Hepatocyte (in vitro differentiated cells): ENCODE measurements around the gene MUCL3. TPM values are rescaled to one million over a fixed set of nuclear protein-coding genes. Genes with fewer than 3 reads are reported as not detected.

Source experiments
- DNase-seq: peaks from one replicate; pipeline ENCODE4 v3.0.0-alpha.2; 2016; ENCODE audit warnings: low spot score
- H2AFZ ChIP-seq: fragments of 200-600 bp; sonication (generic); 2 replicates; pipeline ENCODE4 v1.6.0; 2016; ENCODE audit warnings: antibody characterized with exemption, mild to moderate bottlenecking
- H3K27ac ChIP-seq: fragments of 200-600 bp; sonication (generic); 2 replicates; pipeline ENCODE4 v1.5.1; 2016; ENCODE audit warnings: mild to moderate bottlenecking
- H3K27me3 ChIP-seq: fragments of 200-600 bp; sonication (generic); 2 replicates; pipeline ENCODE4 v1.6.1; 2016
- H3K36me3 ChIP-seq: fragments of 200-600 bp; sonication (generic); replicated peaks from 2 replicates; pipeline ENCODE4 v1.5.1; 2016; ENCODE audit warnings: low read depth; ENCODE audit not compliant: insufficient read depth
- H3K4me1 ChIP-seq: fragments of 200-600 bp; sonication (generic); 2 replicates; pipeline ENCODE4 v1.5.1; 2016; ENCODE audit warnings: mild to moderate bottlenecking, moderate library complexity; ENCODE audit not compliant: insufficient read depth
- H3K4me2 ChIP-seq: fragments of 200-600 bp; sonication (generic); 2 replicates; pipeline ENCODE4 v1.6.0; 2016
- H3K4me3 ChIP-seq: fragments of 200-600 bp; sonication (generic); 2 replicates; pipeline ENCODE4 v1.5.1; 2016; ENCODE audit warnings: mild to moderate bottlenecking
- H3K79me2 ChIP-seq: fragments of 200-600 bp; sonication (generic); 2 replicates; pipeline ENCODE4 v1.6.0; 2017; ENCODE audit warnings: mild to moderate bottlenecking
- H3K9me2 ChIP-seq: fragments of 200-600 bp; sonication (generic); replicated peaks from 2 replicates; pipeline ENCODE4 v1.6.0; 2017; ENCODE audit warnings: mild to moderate bottlenecking; ENCODE audit not compliant: insufficient read depth
- H3K9me3 ChIP-seq: fragments of 200-600 bp; sonication (generic); 2 replicates; pipeline ENCODE4 v1.5.1; 2016; ENCODE audit warnings: low read depth, mild to moderate bottlenecking
- H4K20me1 ChIP-seq: fragments of 200-600 bp; sonication (generic); 2 replicates; pipeline ENCODE4 v1.6.0; 2016; ENCODE audit warnings: mild to moderate bottlenecking; ENCODE audit not compliant: insufficient read depth, poor library complexity, severe bottlenecking
- CTCF ChIP-seq: fragments of 200-600 bp; sonication (generic); IDR thresholded peaks from 2 replicates; pipeline ENCODE4 v1.5.1; 2016; ENCODE audit warnings: antibody characterized with exemption, mild to moderate bottlenecking; ENCODE audit not compliant: poor library complexity
- EZH2 ChIP-seq: fragments of 200-600 bp; sonication (generic); IDR thresholded peaks from 2 replicates; pipeline ENCODE4 v1.6.1; 2016; ENCODE audit warnings: antibody characterized with exemption, mild to moderate bottlenecking, borderline replicate concordance
- EZH2phosphoT487 ChIP-seq: fragments of 200-600 bp; sonication (generic); IDR thresholded peaks from one replicate; pipeline ENCODE4 v1.6.1; 2018; ENCODE audit warnings: antibody characterized with exemption, mild to moderate bottlenecking, low read depth, moderate library complexity; ENCODE audit not compliant: unreplicated experiment, severe bottlenecking
- WGBS: methylation state at CpG from one replicate; pipeline ENCODE4 v1.1.6; 2016; ENCODE audit warnings: low lambda C conversion rate; ENCODE audit errors: missing lambda C conversion rate; 5-methylcytosine and 5-hydroxymethylcytosine counted together
- polyA plus RNA-seq: library from polyadenylated mRNA; unstranded; fragments of >200 nt; fragmentation: Nextera tagmentation; extraction: Ambion mirVana; gene quantifications from 2 replicates; pipeline ENCODE4 v1.2.1, GENCODE V29; 2016
- total RNA-seq: library from RNA; depleted of rRNA; stranded (reverse); fragments of >200 nt; gene quantifications from 2 replicates; pipeline ENCODE4 v1.2.3, GENCODE V29; 2014

Gene MUCL3
- total and polyA plus RNA-seq, 2 experiments from 2014 or later, result 0.11 to 0.13 TPM

GRCh38 chr6:30987304-30987703, 46.5 kb downstream of the MUCL3 start:
- H3K4me2 ChIP-seq, result no peak overlapping the region
- no peaks in the 10 kb centered on the region for H3K27me3 ChIP-seq
- H3K36me3 ChIP-seq, result no peaks in the 10 kb centered on the region
- no peak for DNase-seq
- no peaks in the 10 kb centered on the region for H3K79me2 ChIP-seq
- H3K9me3 ChIP-seq, result no peaks in the 10 kb centered on the region
- no peaks in the 10 kb centered on the region for H4K20me1 ChIP-seq
- H2AFZ ChIP-seq, result no peak overlapping the region
- no peak overlapping the region for H3K4me3 ChIP-seq
- no peaks in the 10 kb centered on the region for H3K9me2 ChIP-seq
- WGBS, result 93% methylated on average over 5 of the region's 6 CpGs
- TF ChIP-seq CTCF (no peak), EZH2phosphoT487 (no peak), EZH2 (no peak)
- no peaks in the 10 kb centered on the region for H3K4me1 ChIP-seq
- H3K27ac ChIP-seq, result no peak overlapping the region

GRCh38 chr6:30988209-30988825, 47.5 kb downstream of the MUCL3 start:
- TF ChIP-seq EZH2 (no peak), EZH2phosphoT487 (no peak)
- peak; percentile 26 for DNase-seq

GRCh38 chr6:30990422-30991086, 49.8 kb downstream of the MUCL3 start:
- DNase-seq, result no peak

More at GRCh38 chr6:30988209-30988825, 47.5 kb downstream of the MUCL3 start:
- no peaks in the 10 kb centered on the region for H3K36me3 ChIP-seq
- no peaks in the 10 kb centered on the region for H3K9me3 ChIP-seq
- H3K27ac ChIP-seq, result no peak overlapping the region
- H3K9me2 ChIP-seq, result no peaks in the 10 kb centered on the region
- H3K27me3 ChIP-seq, result no peaks in the 10 kb centered on the region
- H4K20me1 ChIP-seq, result no peaks in the 10 kb centered on the region
- WGBS, result 38% methylated on average over 8 of the region's 9 CpGs
- no peaks in the 10 kb centered on the region for H3K79me2 ChIP-seq
- no peak overlapping the region for H3K4me3 ChIP-seq
- H3K4me1 ChIP-seq, result no peaks in the 10 kb centered on the region
- no peak overlapping the region for H2AFZ ChIP-seq
- no peak overlapping the region for H3K4me2 ChIP-seq

More at GRCh38 chr6:30990422-30991086, 49.8 kb downstream of the MUCL3 start:
- TF ChIP-seq EZH2 (no peak), CTCF (no peak), EZH2phosphoT487 (no peak)
- H3K36me3 ChIP-seq, result no peaks in the 10 kb centered on the region
- no peaks in the 10 kb centered on the region for H3K9me3 ChIP-seq
- no peak overlapping the region for H3K4me3 ChIP-seq
- no peaks in the 10 kb centered on the region for H3K79me2 ChIP-seq
- H3K4me2 ChIP-seq, result no peak overlapping the region
- no peaks in the 10 kb centered on the region for H3K4me1 ChIP-seq
- H3K27ac ChIP-seq, result no peak overlapping the region
- no peaks in the 10 kb centered on the region for H3K27me3 ChIP-seq
- H3K9me2 ChIP-seq, result no peaks in the 10 kb centered on the region
- H4K20me1 ChIP-seq, result no peaks in the 10 kb centered on the region
- 66% methylated on average over 8 of the region's 8 CpGs for WGBS
- no peak overlapping the region for H2AFZ ChIP-seq
